ENCODE measurements around the gene ATIC.

The ATIC gene

GRCh38 chr2:215363039-215363438, 51.2 kb downstream of the ATIC start:
- TF ChIP-seq, protein P1, sequence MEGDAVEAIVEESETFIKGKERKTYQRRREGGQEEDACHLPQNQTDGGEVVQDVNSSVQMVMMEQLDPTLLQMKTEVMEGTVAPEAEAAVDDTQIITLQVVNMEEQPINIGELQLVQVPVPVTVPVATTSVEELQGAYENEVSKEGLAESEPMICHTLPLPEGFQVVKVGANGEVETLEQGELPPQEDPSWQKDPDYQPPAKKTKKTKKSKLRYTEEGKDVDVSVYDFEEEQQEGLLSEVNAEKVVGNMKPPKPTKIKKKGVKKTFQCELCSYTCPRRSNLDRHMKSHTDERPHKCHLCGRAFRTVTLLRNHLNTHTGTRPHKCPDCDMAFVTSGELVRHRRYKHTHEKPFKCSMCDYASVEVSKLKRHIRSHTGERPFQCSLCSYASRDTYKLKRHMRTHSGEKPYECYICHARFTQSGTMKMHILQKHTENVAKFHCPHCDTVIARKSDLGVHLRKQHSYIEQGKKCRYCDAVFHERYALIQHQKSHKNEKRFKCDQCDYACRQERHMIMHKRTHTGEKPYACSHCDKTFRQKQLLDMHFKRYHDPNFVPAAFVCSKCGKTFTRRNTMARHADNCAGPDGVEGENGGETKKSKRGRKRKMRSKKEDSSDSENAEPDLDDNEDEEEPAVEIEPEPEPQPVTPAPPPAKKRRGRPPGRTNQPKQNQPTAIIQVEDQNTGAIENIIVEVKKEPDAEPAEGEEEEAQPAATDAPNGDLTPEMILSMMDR (conservative IDR thresholded peaks at IDR 0.05; ENCODE audit: low read depth, low read length), result no peak
- DNase-seq (ENCODE audit: low read depth), result no peak
- no peak overlapping the region for H3K4me3 ChIP-seq (ENCODE audit: low read length)

- no peak for DNase-seq (ENCODE audit: low read depth)
- TF ChIP-seq, protein P1 (conservative IDR thresholded peaks at IDR 0.05; ENCODE audit: low read depth, low read length), result no peak
- no peak overlapping the region for H3K4me3 ChIP-seq (ENCODE audit: low read length)
Observed at GRCh38 chr2:215363461-215364156, 51.8 kb downstream of the ATIC start.

- DNase-seq (ENCODE audit: low read depth), result no peak
Observed at GRCh38 chr2:215364157-215365155, 52.6 kb downstream of the ATIC start.

DNA sequence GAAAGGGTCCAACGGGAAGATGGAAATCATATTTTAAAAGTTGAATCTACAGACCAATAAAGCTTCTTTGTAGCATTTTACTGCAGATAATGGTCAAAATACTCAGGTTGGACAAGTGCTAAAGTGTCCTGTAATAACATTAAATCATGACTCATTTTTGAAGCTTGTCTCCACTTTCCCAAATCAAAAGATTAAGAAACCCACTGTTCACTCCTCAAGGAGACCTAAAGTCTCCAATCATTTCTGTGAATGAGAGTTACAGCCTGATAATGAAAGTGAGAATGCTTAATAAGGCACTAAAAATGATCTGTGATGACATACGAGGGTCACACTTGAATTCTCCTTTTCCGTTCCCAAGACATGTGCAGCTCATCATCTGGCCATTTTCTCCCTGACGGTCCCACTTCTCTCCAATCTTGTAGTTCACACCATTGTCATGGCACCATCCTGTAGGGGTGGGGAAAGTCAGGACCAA, 53.4 kb downstream of the ATIC start:
- H3K4me3 ChIP-seq (ENCODE audit: low read length), result no peak overlapping the region
- TF ChIP-seq, protein P1 (conservative IDR thresholded peaks at IDR 0.05; ENCODE audit: low read depth, low read length), result no peak
- no peak for DNase-seq (ENCODE audit: low read depth)

More at GRCh38 chr2:215364157-215365155, 52.6 kb downstream of the ATIC start:
- no peak overlapping the region for H3K4me3 ChIP-seq (ENCODE audit: low read length)
- TF ChIP-seq, protein P1 (conservative IDR thresholded peaks at IDR 0.05; ENCODE audit: low read depth, low read length), result no peak

DNA sequence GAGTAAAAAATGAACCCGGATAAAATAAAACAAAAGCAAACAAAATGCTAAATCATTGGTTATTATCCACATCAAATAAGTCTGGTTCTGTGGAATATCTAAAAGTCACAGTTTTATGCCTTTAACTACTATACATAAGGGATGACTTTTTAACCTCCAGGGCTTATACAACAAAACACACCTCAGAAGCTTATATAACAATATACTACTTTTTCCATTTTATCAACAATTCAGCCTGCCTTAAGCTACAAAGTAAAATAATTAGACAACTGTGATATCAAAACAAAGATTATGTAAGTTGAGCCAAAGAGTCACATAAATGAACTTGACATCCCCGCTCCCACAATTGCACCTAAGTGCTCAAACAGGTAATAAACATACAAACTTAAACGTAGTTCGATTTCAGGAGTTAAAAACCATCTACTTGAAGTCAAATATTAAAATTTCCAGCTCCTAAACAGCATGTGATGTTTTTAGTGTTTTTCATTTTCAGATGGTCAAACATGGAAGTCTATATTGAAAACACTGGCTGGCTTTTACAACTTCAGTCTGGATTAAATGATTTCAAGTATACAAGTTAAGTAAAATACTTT, 54.7 kb downstream of the ATIC start:
- TF ChIP-seq, protein P1 (conservative IDR thresholded peaks at IDR 0.05; ENCODE audit: low read depth, low read length), result no peak
- H3K4me3 ChIP-seq (ENCODE audit: low read length), result no peak overlapping the region
- no peak for DNase-seq (ENCODE audit: low read depth)

DNA sequence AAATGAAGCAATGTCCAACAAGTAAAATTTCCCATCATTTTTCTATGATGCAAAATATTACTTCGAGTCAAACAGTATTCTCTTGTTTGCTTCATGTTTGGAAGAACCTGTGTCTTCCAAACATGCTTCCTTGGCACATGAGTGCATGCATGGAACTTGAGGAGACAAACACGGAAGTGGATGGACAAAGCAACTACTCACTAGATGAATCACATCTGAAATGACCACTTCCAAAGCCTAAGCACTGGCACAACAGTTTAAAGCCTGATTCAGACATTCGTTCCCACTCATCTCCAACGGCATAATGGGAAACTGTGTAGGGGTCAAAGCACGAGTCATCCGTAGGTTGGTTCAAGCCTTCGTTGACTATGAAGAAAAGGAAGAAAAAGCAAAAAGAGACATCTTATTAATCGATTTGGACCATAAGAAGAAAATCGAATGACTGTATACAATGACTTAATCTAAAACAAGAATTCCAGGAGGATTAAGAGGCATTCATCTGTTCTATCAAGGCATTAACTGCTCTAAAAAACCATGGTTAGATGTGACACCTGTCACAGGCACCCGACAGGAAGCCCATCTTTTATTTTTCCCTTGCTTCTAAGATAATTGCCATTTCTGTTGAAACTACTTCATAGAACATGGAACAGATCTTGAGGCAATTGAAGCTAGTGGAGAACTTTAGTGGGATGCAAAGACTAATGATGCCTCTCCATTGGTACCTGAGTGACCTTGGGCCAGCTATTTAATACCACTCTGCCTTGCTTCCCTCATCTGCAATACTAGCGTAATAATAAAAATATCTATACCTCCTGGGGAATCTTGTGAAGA, 56.0 kb downstream of the ATIC start:
- TF ChIP-seq, protein P1 (conservative IDR thresholded peaks at IDR 0.05; ENCODE audit: low read depth, low read length), result no peak
- H3K4me3 ChIP-seq (ENCODE audit: low read length), result no peak overlapping the region
- DNase-seq (ENCODE audit: low read depth), result no peak
